Right atrium auricular region (tissue), 2 donors: Measurements from ENCODE around the gene CEP20. TPM values are rescaled to one million over a fixed set of nuclear protein-coding genes. Genes with fewer than 3 reads are reported as not detected.
"Not testable (repeated sequence)": the region's sequence is repeated elsewhere in the genome, so short reads cannot be mapped to it uniquely, and the experiment has no call there.

Source experiments
- DNase-seq: peaks from one replicate; pipeline ENCODE4 v3.0.0-alpha.2; 2019; ENCODE audit warnings: low spot score
- H3K27ac ChIP-seq, 2 donors: fragments of 200-600 bp; sonication (generic); 1 replicate in 1 of 2; 2 replicates in 1 of 2; pipeline ENCODE4 v1.5.1; 2016 to 2019
- H3K27me3 ChIP-seq, 2 donors: fragments of 200-600 bp; sonication (generic); one replicate each; pipeline versions ENCODE4 v1.5.1 to v1.6.0; 2017 to 2019
- H3K36me3 ChIP-seq: fragments of 200-600 bp; sonication (generic); one replicate; pipeline ENCODE4 v1.5.1; 2016
- H3K4me1 ChIP-seq, 2 donors: fragments of 200-600 bp; sonication (generic); one replicate each; pipeline versions ENCODE4 v1.5.1 to v1.6.0; 2017 to 2019
- H3K4me3 ChIP-seq, 2 donors: fragments of 200-600 bp; sonication (generic); 1 replicate in 1 of 2; 2 replicates in 1 of 2; pipeline ENCODE4 v1.5.1; 2017 to 2019; ENCODE audit warnings: mild to moderate bottlenecking in 1 of 2, moderate library complexity in 1 of 2
- H3K9me3 ChIP-seq, 2 donors: fragments of 200-600 bp; sonication (generic); one replicate each; pipeline ENCODE4 v1.5.1; 2019
- CTCF ChIP-seq, 2 donors: fragments of 200-600 bp; sonication (generic); IDR thresholded peaks; one replicate each; pipeline ENCODE4 v1.5.1; 2019; ENCODE audit warnings: antibody characterized with exemption in 2 of 2
- total RNA-seq, 2 donors: library from RNA; depleted of rRNA; stranded (reverse); fragments of >200 nt; gene quantifications; one replicate each; pipeline ENCODE4 v1.1.0, GENCODE V29; 2016

The CEP20 gene
- total RNA-seq, 2 donors from 2014 or later, result 20.1 to 35.9 TPM

- no peak for DNase-seq
- no peaks in the 10 kb centered on the region for H3K9me3 ChIP-seq
- no peaks in the 10 kb centered on the region for H3K36me3 ChIP-seq
- H3K27ac ChIP-seq, result no peak overlapping the region
- H3K4me1 ChIP-seq, result peaks cover 0 to 17% of the 10 kb centered on the region in 2 donors
- H3K27me3 ChIP-seq, result peaks cover 3 to 7% of the 10 kb centered on the region in 2 donors
- TF ChIP-seq CTCF (IDR thresholded peaks at IDR 0.05), result no peak
- no peak overlapping the region for H3K4me3 ChIP-seq
Observed at GRCh38 chr16:15853021-15853420, 35.4 kb downstream of the CEP20 start.

- not testable (repeated sequence) for DNase-seq, H3K4me1 ChIP-seq, H3K9me3 ChIP-seq, H3K36me3 ChIP-seq, H3K27ac ChIP-seq, H3K27me3 ChIP-seq, H3K4me3 ChIP-seq
Observed at GRCh38 chr16:15850555-15850954, 37.8 kb downstream of the CEP20 start.

- Histone ChIP-seq H3K4me3 (no peak overlapping the region), H3K4me1 (no peaks in the 10 kb centered on the region), H3K36me3 (no peaks in the 10 kb centered on the region), H3K9me3 (no peaks in the 10 kb centered on the region), H3K27ac (no peak overlapping the region), H3K27me3 (no peaks in the 10 kb centered on the region)
- TF ChIP-seq CTCF (IDR thresholded peaks at IDR 0.05), result no peak
- no peak for DNase-seq
Observed at GRCh38 chr16:15849209-15849981, 39.0 kb downstream of the CEP20 start.

DNA sequence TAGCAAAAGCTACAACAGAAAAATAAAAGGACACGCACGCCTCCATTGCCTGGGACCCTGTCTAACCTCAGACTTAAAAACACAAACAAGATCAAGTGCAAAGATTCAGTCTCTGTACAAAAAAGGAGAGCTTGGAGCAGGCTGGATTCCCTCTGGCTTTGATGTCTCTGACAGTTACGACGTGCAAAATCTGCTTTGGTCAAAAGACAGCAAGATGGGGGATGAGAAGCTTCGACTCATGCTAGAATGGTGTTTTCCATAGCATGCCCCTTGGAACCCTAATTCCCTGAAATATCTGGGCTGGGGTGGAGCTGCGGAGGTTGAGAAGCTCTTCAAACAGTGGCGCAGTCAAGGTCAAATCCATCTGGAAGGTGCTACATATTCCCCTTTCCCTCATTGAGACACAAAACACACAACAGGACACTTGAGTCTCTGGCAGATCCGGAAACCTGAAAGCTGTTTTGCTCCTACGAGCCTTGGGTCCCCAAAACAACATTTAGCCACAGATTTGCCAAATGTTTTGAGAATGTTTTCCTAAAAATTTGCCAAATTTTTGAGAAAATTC lies 40.7 kb downstream of the CEP20 start:
- Histone ChIP-seq H3K4me1 (no peaks in the 10 kb centered on the region), H3K4me3 (no peak overlapping the region), H3K36me3 (no peaks in the 10 kb centered on the region), H3K27me3 (no peaks in the 10 kb centered on the region), H3K9me3 (no peaks in the 10 kb centered on the region), H3K27ac (no peak overlapping the region)
- no peak for TF ChIP-seq CTCF (IDR thresholded peaks at IDR 0.05)
- no peak for DNase-seq

GRCh38 chr16:15846510-15846909 lies 41.9 kb downstream of the CEP20 start:
- no peaks in the 10 kb centered on the region for H3K27me3 ChIP-seq
- DNase-seq, result no peak
- no peak for TF ChIP-seq CTCF (IDR thresholded peaks at IDR 0.05)
- H3K36me3 ChIP-seq, result no peaks in the 10 kb centered on the region
- H3K4me1 ChIP-seq, result no peaks in the 10 kb centered on the region
- no peak overlapping the region for H3K27ac ChIP-seq
- no peak overlapping the region for H3K4me3 ChIP-seq
- no peaks in the 10 kb centered on the region for H3K9me3 ChIP-seq

DNA sequence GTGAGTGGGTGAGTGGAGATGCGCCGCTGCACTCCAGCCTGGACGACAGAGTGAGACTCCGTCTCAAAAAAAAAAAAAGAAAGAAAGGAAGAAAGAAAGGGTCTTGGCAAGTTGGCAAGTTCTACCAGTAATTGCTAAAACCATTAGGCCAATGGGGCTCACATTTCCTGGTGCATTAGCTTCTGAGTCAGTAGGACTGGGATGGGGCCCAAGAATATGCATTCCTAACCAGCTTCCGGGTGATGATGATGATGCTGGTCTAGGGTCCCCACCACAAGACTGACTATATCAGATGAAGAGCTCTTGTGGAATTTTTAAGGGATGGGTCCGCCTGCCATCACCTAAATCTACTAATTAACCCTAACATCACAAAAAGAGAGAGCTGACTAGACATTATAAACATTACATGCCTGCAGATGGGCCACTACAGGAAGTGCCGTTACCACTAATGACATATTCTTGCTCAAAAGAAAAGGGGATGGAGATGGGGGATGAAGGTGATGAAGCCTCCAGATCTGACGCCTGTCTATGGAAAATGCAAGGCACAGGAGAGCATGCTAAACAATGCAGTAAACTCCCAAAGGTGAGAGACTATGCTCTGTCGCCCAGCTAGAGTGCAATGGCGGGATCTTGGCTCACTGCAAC lies 44.6 kb downstream of the CEP20 start:
- H3K9me3 ChIP-seq, result no peaks in the 10 kb centered on the region
- H3K27me3 ChIP-seq, result no peaks in the 10 kb centered on the region
- H3K36me3 ChIP-seq, result no peaks in the 10 kb centered on the region
- no peaks in the 10 kb centered on the region for H3K4me1 ChIP-seq
- DNase-seq, result no peak
- H3K4me3 ChIP-seq, result no peak overlapping the region
- TF ChIP-seq CTCF (IDR thresholded peaks at IDR 0.05), result no peak
- H3K27ac ChIP-seq, result no peak overlapping the region

GRCh38 chr16:15839204-15839603 lies 49.2 kb downstream of the CEP20 start:
- H3K36me3 ChIP-seq, H3K4me1 ChIP-seq, H3K4me3 ChIP-seq, H3K9me3 ChIP-seq, DNase-seq, H3K27ac ChIP-seq, H3K27me3 ChIP-seq: not testable (repeated sequence)
